Measurements from ENCODE around the gene COL9A2.
A peak's percentile ranks its signal among the peaks of the same experiment; 100 is the strongest.

Gene COL9A2

DNA sequence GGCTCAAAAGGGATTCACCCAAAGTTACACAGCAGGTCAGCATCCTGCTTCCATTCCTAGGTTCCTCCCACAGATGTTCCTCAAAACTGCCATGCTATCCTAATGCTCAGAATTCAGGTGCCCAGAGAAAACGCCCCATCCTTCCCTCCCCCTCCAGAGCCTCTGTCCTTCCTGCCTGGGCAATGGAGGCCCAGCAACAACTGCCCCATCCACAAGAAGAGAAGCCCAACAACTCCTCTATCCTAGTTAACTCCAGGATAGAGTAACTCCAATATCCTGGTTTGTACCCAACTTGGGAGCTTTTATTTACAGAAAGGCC is 16.9 kb downstream of the COL9A2 start:
- no peak overlapping the region for H3K4me3 ChIP-seq (ENCODE audit: low read depth, low read length)
- DNase-seq (ENCODE audit: low read depth), result no peak
- TF ChIP-seq, protein P1, sequence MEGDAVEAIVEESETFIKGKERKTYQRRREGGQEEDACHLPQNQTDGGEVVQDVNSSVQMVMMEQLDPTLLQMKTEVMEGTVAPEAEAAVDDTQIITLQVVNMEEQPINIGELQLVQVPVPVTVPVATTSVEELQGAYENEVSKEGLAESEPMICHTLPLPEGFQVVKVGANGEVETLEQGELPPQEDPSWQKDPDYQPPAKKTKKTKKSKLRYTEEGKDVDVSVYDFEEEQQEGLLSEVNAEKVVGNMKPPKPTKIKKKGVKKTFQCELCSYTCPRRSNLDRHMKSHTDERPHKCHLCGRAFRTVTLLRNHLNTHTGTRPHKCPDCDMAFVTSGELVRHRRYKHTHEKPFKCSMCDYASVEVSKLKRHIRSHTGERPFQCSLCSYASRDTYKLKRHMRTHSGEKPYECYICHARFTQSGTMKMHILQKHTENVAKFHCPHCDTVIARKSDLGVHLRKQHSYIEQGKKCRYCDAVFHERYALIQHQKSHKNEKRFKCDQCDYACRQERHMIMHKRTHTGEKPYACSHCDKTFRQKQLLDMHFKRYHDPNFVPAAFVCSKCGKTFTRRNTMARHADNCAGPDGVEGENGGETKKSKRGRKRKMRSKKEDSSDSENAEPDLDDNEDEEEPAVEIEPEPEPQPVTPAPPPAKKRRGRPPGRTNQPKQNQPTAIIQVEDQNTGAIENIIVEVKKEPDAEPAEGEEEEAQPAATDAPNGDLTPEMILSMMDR (IDR thresholded peaks at IDR 0.05; ENCODE audit: control insufficient read depth, extremely low read depth, insufficient read depth), result no peak

DNA sequence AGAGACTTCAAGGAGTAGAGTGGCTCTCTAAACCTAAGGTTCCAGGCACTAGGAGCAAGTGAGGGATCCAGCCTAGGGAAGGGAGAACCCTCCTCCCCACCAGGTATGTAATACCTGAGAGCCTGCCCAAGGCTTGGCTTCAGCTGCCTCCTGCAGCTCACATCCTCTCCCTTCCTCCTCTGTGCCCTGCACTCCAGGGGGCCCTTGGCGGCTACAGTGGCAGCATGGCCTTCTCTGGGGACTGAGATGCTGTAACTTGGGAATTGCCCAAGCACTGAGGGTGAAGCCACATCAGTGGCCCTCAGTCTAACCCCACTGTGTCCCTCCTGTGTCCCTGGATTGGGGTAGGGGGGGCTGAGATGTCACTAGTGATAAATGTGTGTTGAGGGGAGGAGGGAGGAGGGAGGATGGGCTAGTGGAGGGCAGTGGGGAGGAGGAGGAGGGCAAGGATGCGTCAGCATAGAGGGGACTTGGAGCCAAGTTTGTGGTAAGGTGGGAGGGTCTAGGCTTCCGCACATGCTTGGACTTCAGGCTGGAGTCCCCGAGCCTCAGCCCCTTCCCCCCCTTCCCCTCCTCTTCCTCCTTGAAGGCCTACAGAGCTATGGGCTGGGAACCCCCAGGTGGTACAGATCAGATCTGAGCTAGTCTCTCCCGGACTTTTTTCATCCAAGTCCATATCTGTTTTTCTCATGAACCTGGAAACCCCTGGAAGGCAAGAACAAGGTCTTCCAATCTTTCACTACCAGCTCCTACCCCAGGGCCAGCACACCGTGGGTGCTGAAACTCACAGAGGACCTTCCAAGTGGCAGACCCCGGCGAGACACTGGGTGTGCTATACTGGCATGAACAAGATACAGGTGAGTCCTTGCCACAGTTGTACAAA is 17.5 kb downstream of the COL9A2 start:
- TF ChIP-seq, protein P1 (IDR thresholded peaks at IDR 0.05; ENCODE audit: control insufficient read depth, extremely low read depth, insufficient read depth), result no peak
- H3K4me3 ChIP-seq (ENCODE audit: low read depth, low read length), result no peak overlapping the region
- no peak for DNase-seq (ENCODE audit: low read depth)

DNA sequence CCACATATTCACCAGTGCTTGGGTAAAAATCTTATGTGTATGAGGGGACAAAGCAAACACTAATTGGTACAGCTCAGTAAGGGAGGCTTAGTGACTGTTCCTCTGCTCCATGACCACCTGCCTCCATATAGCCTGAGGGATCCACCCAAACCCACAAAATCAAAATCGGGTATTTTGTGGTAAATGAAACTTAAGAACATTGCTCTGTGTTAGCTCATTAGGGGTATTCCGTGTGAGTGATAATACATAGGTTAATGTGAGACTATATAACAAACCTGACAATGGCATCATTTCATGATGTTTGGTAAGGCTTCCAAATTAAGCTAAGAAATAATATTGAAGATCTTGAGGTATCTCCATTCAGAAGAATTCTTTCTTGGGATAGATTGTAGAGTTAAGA is 25.8 kb downstream of the COL9A2 start:
- H3K4me3 ChIP-seq (ENCODE audit: low read depth, low read length), result no peak overlapping the region
- TF ChIP-seq, protein P1 (IDR thresholded peaks at IDR 0.05; ENCODE audit: control insufficient read depth, extremely low read depth, insufficient read depth), result no peak
- DNase-seq (ENCODE audit: low read depth), result no peak

DNA sequence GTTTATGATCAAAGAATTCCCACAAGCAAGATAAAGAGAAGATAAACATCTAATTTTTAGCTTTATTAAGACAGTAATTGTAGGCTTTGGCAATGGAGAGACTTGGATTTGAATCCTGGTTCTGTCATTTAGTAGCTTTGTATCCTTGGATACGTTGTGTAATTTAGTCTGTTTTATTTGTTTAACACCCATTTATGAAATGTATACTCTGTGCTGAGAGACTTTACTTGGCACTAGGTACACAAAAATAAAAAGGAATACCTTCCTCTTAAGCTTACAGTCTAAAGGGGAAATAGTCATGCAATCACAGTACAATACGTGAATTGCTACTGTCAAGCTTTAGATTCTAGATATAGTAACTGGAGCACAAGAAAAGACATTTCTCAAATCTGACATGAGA is 35.2 kb downstream of the COL9A2 start:
- TF ChIP-seq, protein P1 (IDR thresholded peaks at IDR 0.05; ENCODE audit: control insufficient read depth, extremely low read depth, insufficient read depth), result no peak
- no peak overlapping the region for H3K4me3 ChIP-seq (ENCODE audit: low read depth, low read length)
- peak; percentile 99 for DNase-seq (ENCODE audit: low read depth)

DNA sequence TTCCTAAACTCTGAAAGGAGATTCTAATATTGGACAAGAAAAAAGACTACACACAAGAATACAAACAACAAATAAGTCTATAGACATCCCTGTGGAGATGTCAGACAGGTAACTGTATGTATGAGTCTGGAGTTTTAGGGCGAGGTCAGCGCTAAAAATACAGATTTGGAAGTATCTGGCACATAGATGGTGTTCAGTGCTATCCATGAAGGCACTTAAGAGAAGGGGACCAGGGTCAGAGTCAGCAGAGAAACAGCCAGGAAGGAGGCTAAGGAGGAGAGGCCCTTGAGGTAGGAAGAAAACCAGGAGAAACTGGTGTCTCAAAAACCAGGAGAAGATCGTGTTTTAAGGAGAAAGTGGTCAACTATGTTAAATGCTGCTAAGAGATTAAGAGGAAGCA is 41.0 kb downstream of the COL9A2 start:
- TF ChIP-seq, protein P1 (IDR thresholded peaks at IDR 0.05; ENCODE audit: control insufficient read depth, extremely low read depth, insufficient read depth), result no peak
- H3K4me3 ChIP-seq (ENCODE audit: low read depth, low read length), result no peak overlapping the region
- DNase-seq (ENCODE audit: low read depth), result no peak

DNA sequence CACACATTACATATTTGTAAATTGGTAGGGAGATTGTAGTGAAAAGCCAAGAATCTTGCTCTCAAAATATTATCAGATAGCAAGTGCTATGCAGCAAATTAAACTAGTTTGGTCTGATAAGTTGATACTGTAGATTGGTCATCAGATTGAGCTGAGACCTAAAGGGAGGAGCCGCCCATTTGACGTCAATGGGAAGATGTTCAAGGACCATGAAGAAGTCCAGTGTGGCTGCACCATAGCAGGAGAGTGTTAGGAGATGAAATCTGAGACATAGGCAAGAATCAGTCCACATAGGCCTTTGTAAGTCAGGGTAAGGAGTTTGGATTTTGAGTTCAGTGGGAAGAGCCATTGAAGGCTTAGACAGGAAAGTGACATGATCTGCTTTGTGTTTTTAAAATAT is 42.8 kb downstream of the COL9A2 start:
- H3K4me3 ChIP-seq (ENCODE audit: low read depth, low read length), result no peak overlapping the region
- DNase-seq (ENCODE audit: low read depth), result no peak
- TF ChIP-seq, protein P1 (IDR thresholded peaks at IDR 0.05; ENCODE audit: control insufficient read depth, extremely low read depth, insufficient read depth), result no peak

Measured in LNCaP clone FGC (cell line).